ENCODE results near the gene MIAT. TPM values are rescaled to one million over a fixed set of nuclear protein-coding genes. Genes with fewer than 3 reads are reported as not detected.

Gene MIAT
- total RNA-seq, 1 donor: 1.3 TPM

DNA sequence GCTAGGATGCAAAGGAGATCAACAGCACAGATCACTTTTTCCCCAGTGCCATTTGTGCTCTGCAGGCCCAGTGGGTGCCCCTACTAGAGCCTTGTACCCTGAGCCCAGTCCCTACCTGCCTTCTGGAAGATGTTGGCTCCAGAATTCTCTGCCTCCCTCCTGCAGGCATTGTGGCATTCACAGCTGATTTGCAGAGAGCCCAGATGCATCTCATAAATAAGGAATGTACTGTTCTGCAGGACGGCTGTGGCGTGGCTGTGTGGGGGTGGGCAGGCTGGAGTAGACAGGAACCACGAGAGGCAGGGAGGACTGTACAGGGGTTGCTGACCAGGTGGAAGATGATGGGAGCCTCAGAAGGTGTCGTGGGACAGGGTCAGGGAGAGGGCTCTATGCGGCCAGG lies 11.2 kb upstream of the MIAT start:
- TF ChIP-seq CTCF (IDR thresholded peaks at IDR 0.05; ENCODE audit: insufficient read depth, low read depth, low read length): no peak
- peak; percentile 60 for DNase-seq (ENCODE audit: low read depth)
- H3K4me3 ChIP-seq (ENCODE audit: low read depth, low read length): no peak overlapping the region

DNA sequence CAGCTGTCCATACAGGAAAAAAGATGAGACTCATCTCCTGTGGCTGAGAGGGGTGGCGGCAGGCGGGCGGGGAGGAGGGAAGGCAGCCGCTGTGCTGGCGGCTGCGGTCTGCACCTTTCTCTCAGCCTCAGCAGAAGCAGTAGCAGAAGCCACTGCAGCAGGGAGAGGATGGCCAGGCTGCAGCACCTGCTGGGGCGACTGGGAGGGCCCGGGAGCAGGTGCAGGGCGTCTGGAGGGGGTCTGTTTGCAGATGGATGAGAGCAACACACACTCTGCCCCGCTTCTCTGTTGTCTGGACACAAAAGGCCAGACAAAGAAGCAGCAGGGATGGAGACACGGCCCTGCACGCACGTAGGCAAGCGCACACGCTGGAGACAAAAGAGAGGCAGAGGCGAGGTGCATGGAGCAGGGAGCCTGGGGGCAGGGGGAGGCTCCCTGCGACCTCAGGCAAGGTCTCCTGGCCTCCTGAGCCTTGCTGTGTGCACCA lies 9.3 kb upstream of the MIAT start:
- no peak for TF ChIP-seq CTCF (IDR thresholded peaks at IDR 0.05; ENCODE audit: insufficient read depth, low read depth, low read length)
- no peak for DNase-seq (ENCODE audit: low read depth)
- no peak overlapping the region for H3K4me3 ChIP-seq (ENCODE audit: low read depth, low read length)

GRCh38 chr22:26648528-26649388 lies 8.6 kb upstream of the MIAT start:
- no peak overlapping the region for H3K4me3 ChIP-seq (ENCODE audit: low read depth, low read length)
- no peak for TF ChIP-seq CTCF (IDR thresholded peaks at IDR 0.05; ENCODE audit: insufficient read depth, low read depth, low read length)
- peak; percentile 42 for DNase-seq (ENCODE audit: low read depth)

- no peak for TF ChIP-seq CTCF (IDR thresholded peaks at IDR 0.05; ENCODE audit: insufficient read depth, low read depth, low read length)
- H3K4me3 ChIP-seq (ENCODE audit: low read depth, low read length): no peak overlapping the region
- no peak for DNase-seq (ENCODE audit: low read depth)
Measured at GRCh38 chr22:26650722-26651421, 6.5 kb upstream of the MIAT start.

GRCh38 chr22:26651815-26652214 lies 5.6 kb upstream of the MIAT start:
- TF ChIP-seq CTCF (IDR thresholded peaks at IDR 0.05; ENCODE audit: insufficient read depth, low read depth, low read length): no peak
- no peak for DNase-seq (ENCODE audit: low read depth)
- H3K4me3 ChIP-seq (ENCODE audit: low read depth, low read length): no peak overlapping the region

DNA sequence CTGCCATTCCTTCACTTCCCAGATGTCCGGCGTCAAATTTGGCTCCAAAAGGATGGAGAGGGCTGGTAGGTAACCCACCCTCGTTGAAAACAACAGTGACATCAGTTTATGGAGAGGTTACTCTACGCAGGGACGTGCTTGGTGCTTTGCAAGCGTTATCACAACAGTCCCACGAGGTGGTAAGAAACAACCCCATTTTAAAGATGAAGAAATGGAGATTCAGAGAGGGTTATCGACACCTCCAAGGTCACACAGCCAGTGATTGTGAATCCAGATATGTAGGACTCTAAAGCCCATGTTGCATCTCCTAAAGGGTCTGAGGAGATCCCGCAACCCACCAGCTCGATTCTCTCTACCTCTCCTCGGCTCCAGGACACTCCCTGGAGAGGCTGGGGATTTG lies 773 bp downstream of the MIAT start:
- TF ChIP-seq CTCF (IDR thresholded peaks at IDR 0.05; ENCODE audit: insufficient read depth, low read depth, low read length): no peak
- peak overlapping the region; percentile 42 for H3K4me3 ChIP-seq (ENCODE audit: low read depth, low read length)
- DNase-seq (ENCODE audit: low read depth): no peak

Measured in fibroblast of villous mesenchyme (primary cell).